Activated CD4-positive, alpha-beta T cell treated with anti-CD3 and anti-CD28 coated beads, Interleukin-2, amount 50 U/mL, for 16 hours (primary cell): ENCODE data around the gene NMRK1.

Experiments
- DNase-seq: peaks from one replicate; pipeline ENCODE4 v3.0.0-alpha.2; 2020

The NMRK1 gene

DNA sequence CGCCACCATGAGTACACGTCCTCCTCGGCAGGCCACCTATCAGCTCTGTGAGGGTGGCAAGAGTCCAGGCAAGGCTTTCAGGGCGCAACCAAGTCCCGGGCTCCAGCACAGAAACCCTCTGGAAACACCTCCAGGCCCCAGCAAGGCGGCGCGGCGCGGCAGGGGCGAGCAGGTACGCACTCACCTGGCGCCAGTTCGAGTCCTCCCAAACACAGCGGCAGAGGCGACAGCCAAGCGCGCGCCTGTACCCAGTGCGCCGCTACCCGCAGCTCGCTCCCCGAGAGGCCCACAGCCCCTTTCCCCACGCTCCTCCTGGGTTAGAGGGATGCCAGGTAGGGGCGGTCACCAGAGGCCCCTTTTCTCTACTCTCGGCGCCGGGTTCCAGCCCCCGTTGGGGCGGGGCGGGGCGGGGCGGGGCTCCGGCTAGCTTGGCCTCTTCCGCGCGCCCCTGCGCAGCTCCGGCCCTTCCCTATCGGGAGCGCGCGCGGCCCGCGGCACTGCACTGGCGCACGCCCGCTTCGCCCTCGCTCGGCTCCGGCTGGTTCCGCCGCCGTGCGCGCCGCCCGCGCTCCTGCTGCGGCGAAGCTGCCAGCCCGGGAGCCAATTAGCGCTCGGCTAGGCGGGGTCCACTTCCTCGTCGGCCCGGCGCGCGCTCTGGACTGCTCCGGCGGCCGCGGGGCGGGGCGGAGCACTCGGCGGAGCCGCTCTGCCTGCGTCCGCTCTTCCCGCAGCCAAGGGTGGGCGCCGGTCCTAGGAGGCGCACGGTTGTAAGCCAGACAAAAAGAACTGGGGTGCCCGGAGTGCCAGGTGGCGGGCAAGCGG lies at the start of gene NMRK1, which contains the start of gene OSTF1:
TSS of gene NMRK1 (minus strand) at position 332 of the 822 bp plus-strand sequence. CDS start 5,040 bp downstream, outside the sequence.
TSS of gene OSTF1 (plus strand) at position 691 of the 822 bp plus-strand sequence. CDS start 179 bp downstream, outside the sequence.
- DNase-seq: peak; percentile 95

DNA sequence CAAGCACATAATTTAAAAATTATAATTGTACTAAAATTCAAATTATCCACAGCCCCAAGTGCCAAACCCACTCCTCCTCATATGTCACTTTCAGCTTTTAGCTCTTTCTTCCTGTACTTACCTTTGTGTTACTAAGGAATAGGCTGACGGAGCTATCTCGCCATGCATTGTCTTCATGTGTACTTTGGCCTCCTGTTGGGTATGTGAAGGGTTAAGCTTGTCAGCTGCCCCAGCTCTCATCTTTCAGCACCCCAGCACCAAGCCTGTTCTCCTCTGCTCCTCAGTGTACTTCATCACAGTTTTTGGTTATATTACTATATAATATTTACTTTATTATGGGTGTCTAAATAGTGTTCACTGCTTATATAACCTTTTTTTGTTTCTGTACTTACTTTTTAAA lies 46.5 kb upstream of the NMRK1 start:
- no peak for DNase-seq

DNA sequence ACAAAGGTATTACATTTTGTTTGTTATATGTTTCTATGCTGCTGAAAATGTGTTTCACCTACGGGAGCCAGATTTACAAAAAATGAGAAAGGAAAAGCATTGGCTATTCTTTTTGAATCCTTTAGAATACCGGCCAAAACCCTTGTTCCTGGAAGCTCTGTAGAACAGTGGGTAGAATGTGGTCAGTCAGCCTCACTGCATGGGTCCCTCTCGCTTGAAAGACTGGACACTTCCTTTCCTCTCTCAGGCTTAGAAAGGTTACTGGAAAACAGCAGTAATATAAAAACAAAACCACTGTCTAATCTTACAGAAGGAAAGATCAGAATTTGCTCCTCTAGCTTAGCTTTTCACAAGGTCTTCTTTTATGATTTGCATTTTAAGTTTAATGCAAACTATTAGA lies 45.4 kb upstream of the NMRK1 start:
- no peak for DNase-seq

DNA sequence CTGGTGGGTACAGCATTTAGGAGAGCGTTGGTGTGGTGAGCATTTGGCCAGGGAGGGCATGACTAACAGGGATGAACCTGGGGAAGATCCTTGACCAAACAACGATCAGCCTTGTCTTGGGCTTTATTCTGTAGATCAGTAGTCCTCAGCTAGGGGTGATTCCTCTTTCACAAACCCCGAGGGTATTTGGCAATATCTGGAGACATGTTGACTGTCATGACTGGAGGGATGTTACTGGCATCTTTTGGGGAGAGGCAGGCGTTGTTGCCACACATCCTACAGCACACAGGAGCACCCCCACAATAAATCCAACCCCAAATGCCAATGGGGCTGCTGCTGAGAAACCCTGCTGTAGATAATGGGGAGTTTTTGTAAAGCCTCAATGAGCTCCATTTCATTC lies 44.3 kb upstream of the NMRK1 start:
- no peak for DNase-seq

DNA sequence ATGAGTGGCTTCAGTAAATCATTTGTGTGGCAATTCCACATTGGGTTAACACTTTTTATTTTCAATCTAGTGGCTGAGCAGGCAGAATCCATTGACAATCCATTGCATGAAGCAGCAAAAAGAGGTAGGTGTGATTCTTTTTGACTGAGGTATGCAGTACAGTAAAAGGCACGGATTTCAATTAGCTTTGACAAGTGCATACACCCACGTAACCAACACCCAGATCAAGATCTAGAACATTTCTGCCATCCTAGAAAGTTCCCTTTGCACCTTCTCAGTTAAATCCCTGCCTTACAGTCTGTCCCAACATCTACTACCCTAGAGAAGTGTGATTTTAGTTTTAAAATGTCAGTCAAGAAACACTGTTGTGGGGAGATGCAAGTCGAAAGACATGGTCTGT lies 43.7 kb upstream of the NMRK1 start:
- DNase-seq: no peak

DNA sequence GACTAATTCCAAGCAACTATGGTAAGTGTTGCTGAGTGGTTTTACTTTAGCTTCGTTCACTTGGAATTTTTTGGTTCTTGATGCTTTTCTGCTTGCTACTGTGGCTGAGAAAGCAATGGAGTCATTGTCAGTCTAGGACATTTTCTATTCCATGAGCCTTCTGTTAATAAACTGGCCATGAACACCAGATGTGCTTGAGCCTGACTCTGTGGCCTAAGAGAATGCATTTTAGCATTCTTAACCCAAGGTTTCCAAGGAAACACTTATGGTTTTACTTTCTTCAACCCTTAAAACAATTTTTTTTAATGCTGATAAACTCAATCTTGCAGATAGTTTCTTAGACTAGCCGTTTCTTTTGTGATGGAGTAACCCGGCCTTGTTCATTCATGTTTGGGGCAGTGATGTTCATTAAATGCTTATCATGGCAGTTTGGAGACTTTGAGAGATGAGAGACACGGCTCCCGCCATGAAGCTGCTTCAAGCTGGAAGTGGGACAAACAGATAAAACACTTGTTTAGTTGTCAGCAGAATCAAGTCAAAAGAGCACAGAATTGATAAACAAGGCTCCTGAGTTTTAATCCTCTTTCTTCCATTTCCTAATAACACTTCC lies 42.8 kb upstream of the NMRK1 start:
- DNase-seq: no peak

DNA sequence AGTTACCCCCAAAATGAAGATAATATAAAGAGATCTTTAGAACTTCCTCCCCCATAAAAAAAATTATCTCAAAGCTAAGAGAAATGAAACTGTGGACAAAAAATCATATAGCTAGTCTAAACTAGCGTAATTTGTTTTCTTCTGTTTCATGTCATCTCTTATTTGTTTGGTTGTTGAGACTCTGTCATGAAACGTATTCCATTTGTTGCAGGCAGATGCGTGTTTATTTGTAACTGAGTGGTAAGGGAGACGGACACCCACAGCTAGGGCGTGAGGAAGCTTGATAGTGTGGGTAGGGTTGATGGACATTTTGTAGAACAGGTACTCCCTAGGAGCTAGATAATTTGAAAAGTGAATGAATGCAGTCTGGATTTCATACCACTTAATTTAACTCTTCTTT lies 42.2 kb upstream of the NMRK1 start:
- DNase-seq: no peak

DNA sequence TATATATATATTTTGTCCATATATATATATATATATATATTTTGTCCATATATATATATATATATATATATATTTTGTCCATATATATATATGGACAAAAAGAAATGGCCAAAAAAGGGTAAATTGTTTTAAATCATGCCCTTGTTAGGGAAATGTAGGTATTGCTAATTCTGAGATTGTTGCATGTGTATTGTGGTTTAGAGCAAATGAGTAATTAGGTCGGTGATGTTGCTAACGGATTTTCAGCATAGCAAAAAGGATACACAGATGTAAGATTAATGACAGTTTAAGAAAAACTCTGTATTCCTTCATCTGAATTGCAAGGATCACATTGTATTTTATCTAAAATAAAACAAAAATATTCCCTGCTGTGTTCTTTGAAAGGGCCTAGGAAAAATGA lies 40.6 kb upstream of the NMRK1 start:
- peak; percentile 82 for DNase-seq

DNA sequence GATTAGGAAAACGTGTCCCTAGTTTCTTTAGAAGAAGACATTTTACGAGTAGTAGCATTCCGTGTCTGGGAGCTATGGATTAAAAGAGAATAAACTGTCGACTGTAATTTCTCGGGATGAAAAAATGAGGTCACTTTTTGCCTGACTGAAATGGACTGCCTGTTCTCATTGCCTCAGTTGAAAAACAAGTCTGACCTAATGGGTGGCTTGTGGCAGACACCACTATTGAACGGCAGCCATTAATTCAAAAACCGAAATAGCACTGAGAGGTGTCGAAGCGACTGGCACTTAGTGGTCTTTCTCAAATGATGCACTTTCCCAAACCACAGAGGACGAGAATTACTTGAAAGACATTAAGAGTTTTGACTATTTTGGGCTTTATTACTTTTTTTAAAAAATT lies 35.7 kb upstream of the NMRK1 start:
- DNase-seq: no peak

DNA sequence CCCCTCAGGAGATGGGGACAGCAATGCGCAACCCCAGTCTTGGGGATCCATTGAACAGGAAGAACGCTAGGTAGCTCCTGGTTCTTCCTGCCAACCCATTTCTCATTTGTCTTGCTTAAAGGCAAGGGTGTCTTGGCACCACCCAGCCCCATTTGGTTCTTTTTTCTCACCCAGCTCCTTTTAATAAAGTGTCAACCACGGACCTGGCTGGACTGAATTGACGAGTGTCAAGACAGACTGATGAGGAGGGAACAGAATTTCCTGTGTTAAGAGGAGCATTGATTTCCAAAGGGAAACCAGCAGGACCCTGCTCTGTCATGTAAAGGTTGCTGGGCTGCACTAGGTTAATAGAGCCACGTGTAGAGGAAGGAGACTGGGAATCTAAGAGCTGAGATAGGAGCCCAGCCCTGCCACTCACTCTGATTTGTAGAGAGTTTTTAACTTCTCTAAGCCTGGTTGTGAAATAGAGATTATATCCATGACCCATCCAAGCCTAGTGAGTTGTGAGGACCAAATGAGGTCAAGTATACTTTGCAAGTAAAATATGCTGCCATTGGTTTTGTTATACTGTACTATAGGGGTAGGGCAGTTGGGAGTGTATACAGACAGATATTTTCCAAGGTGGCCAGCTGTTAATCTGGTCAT lies 34.1 kb upstream of the NMRK1 start:
- DNase-seq: no peak

DNA sequence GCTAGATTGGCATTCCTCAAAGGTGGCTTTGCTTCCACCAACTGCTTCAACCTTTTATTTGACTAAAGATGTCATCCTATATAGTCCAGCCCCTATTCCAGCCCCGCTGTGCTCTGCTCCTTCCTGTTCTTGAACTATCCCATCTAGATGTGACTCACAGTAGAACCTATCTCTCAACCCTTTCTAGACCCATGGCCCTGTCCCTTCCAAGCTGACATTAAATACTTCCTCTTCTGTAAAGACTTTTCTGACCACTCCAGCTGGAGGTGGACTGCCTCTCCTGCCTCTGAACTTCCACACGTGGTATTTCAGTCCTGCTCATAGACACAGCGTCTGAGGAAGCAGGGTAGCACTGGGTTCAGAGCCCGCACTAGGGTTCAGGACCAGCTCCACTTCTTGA lies 32.7 kb upstream of the NMRK1 start:
- no peak for DNase-seq

DNA sequence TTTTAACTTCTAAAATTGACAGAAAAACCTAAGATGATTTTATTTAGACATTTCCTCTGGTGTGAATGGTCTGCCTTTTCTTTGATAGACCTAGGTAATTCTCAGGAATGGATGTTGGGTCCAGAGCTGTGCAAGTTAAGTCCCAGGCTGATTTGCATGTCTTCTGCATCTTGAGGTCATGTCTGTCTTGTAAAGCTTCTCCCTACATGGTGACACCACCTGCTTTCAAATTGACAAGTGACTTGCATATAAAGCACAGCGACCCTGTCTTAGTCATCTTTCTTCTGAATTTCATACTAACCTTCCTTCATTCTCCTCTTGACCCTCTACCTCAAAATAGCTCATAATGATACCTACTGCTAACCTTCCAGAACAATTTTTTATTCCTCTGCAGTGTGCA lies 29.6 kb upstream of the NMRK1 start:
- DNase-seq: peak; percentile 69

DNA sequence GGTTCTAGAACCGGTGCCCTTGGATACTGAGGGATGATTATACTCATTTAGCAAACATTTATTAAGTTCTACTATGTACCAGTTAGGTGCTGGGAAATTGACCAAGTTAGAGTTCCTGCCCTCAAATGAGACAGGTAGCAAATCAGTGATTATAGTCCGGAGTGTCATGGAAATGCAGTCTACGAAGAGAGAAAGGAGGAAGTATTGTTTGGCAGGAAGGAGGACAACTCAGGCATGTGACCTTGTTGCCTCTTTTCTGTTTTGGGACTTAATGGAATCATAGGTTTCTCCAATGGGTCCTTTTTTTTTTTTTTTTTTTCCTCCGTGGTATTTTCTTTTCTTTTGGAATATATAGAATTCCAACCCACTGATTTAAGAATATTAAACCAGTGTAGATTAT lies 28.4 kb upstream of the NMRK1 start:
- no peak for DNase-seq

DNA sequence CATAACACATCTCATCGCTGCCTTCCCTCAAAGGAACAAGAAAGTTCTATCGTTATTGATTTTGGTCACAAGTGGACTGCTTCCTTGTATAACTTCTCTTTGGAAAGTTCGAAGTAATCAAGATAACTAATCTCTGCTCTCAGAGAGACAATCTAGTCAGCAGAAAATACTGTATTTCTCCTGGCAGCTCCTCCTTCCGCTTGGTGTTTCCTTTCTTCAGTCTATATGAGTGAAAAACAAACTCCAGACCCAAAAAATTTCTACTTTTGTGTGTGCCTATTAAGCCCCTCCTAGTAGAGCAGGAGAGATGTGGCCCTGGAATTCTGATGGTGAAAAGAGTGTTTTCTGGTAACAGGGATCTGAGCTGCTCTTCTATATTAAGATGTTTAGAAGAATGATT lies 24.8 kb upstream of the NMRK1 start:
- DNase-seq: no peak

DNA sequence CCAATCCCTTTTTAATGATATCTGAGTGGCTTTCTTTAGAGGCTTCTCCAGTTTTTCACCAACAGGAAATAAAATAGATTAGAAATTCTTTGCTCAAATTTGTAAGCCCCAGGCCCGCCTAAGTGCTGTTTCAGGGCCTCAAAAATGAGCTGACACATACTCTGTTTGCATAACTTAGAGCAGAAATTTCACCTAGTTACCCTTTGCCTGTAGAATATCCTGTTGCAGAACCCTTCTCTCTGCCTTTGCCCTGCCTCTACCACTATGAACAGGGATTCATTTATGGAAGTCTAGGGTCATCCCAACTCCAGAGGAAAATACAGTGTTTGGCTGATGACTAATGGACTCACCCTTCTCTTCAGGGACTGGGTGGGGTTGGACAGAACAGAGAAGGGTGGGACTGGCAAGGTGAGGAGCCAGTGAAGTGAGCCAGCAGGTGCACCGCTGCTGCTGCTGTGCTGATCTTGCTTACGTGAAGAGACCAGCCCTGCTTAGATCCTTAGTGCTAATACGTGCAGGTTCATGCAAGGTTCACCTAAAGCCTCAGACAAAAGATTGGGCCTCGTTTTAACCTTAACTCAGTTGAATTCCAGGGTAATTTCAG lies 23.2 kb upstream of the NMRK1 start:
- no peak for DNase-seq

DNA sequence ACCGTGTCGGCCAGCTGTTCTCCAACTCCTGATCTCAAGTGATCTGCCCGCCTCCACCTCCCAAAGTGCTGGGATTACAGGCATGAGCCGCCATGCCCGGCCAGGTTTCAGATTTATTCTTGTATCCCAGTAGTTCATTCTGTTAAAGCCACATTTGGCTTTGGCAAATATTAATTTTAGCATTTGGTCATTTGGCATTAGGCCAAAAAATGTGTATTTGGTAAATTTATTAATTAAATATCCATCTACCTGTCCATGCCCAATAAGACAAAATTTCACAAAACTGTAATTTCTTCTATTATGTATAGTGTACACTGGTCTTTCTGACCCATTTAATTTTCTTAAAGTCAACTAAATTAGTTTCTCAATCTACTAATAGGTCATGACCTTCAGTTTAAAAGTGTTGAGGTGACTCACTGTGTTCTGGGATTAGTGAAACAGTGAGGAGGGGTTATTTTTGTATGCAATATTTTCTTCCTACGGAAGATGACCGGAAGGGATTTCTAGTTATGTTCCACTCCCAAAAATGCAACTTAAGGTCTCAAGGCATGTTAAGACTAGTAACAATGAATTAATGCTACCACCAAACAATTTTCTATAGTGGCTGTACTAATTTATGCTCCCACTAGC lies 21.4 kb upstream of the NMRK1 start:
- no peak for DNase-seq

DNA sequence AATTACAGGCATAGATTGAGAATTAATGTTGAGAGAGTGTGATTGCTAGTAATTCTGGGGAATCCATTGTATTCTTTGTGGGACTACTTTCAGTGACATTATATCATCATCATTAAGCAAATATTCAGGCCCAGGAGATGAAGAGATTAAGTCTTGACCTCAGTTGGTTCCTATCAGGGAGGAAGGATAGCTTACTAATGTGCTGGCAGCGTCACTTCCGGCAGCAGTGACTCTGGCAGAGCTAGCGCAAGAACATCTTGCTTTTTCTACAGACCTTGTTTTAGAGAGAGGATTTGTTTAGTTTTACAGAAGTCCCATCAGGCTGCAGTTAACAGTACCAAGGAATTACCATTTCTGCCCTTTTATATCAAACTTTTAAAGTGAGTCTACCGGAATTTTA lies 20.6 kb upstream of the NMRK1 start:
- no peak for DNase-seq

DNA sequence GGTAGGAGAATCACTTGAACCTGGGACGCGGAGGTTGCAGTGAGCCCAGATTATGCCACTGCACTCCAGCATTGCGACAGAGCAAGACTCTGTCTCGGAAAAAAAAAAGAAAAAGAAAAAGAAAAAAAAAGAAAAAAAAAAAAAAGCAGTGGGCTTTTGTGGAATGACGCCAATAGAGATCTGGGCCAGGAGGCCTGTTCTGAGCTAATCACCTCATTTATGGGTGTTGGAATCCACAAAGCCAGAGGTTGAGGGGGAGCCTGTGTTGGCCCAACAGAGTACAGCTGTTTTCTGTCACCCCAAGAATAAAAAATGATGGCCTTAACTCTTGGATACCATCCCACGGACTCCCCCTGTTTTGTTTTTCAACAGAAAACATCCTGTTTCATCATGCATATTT lies 18.9 kb upstream of the NMRK1 start:
- no peak for DNase-seq

DNA sequence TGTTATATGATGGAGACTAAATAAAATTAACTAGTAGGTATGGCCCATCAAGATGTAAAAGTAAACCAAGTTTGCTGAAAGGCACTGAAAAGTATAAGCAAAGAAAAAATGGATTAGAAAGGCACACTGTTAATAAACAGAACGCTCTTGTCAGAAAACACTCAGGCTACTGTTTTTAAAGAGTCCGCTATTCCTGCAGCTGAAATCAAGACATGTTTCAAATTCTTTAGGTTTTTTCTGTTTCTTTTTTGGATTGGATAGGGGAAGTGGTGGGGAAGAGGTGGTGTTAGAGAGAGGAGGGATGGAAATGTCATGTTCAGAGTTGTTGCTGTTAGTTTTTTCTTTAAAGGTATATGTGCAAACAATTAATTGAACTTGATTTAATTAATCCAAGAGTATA lies 17.9 kb upstream of the NMRK1 start:
- DNase-seq: no peak

DNA sequence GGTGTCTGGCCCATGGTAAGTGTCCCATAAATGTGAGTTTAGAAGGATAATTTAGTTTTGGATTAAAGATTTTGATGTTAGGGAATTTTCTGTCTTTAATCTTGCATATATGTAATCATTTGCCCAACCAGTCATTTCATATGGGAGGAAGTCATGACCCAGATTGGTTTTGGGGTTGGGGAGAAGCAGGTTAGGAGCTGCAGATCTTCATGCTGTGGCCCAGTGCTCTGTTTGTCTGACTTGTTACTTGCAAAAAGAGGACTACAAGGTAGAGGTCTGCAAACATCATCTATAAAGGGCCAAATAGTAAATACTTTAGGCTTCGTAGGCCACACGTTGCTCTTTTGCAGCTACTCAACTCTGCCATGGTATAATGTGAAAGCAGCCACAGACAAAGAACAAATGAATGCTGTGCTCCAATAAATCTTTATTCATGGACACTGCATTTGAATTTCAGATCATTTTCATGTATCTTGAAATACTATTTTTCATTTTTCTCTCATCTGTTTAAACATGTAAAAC lies 17.1 kb upstream of the NMRK1 start:
- no peak for DNase-seq

DNA sequence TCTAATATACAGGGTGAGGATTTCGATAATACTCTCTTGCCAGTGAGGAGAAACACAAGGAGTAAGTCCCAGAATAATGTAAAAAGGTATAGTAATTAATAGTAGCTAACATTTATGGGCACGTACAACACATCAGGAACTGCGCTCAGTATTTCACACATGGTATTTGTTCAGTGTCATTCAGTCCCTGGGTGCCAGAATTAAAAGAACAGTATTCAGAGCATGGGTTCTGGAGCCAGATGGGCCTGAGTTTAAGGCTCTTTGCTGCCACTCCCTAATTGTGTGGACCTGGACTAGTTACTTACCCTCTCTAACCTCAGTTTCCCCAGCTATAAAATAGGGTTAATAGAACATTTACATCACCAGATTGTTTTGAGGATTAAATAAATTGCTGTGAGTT lies 16.7 kb upstream of the NMRK1 start:
- no peak for DNase-seq

DNA sequence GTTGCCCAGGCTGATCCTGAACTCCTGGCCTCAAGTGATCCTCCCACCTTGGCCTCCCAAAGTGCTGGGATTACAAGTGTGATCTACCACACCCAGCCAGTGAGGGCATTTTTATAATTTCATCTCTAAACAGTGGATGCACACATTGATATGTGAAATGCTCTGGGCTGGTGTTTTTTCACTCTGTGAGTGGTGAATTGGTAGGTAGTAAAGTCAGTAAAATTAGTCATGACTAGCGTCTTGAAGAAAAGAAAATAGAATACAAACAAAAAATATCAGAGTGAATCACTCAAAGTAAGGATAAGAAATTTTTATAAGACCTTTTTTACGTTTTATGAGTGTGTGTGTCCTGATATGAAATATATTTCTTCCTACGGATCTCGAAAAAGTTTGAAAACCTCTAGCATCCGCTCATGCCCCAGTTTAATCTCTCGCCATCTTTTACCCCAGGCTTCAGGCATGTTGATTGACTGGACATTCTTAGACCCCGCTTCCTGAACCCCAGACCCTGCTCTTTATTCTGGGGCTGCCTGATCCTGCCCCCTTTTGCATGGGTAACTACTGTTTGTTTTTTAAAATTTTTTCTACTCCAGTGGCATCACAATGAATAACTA lies 14.3 kb upstream of the NMRK1 start:
- DNase-seq: no peak
